Coronary artery (tissue), 2 donors: ENCODE measurements around the gene PLXNA2.

ENCODE experiments used
- DNase-seq: peaks from one replicate; pipeline ENCODE4 v3.0.0-alpha.2; 2017; ENCODE audit warnings: low spot score
- H3K27ac ChIP-seq, 2 donors: fragments of 200-600 bp; sonication (generic); one replicate each; pipeline ENCODE4 v1.5.1; 2016 to 2019
- H3K4me3 ChIP-seq: fragments of 200-600 bp; sonication (generic); 2 replicates; pipeline ENCODE4 v1.5.1; 2016; ENCODE audit warnings: mild to moderate bottlenecking, moderate library complexity
- CTCF ChIP-seq: fragments of 200-600 bp; sonication (generic); IDR thresholded peaks from one replicate; pipeline ENCODE4 v1.5.1; 2019; ENCODE audit warnings: antibody characterized with exemption

Gene PLXNA2

DNA sequence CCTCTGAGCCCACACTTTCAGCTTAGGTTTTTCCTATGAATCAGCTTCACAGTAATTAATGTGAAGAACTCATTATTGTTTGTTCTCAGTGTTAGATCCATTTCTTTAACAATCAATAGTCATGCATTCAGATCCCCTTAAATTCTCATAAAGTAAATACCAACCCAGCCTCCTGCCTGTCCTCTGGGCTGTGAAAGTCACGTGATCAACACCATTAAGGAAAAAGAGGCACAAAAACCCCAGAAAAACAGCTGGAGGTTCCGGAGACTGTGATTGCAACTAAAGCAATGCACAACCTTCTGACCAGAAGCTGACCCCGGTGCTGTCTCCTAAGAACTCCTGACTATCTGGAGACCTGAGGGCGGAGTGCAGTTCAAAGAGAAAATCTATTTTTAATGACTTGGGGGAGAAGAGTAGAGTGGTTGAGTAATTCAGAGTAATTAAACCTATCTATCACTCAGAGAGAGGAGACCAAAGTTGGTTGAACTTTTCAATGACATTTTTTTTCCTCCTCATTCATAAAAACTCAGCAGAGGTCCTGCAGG is 132.5 kb downstream of the PLXNA2 start:
- Histone ChIP-seq H3K27ac (no peak overlapping the region), H3K4me3 (no peak overlapping the region)
- no peak for DNase-seq
- no peak for TF ChIP-seq CTCF

GRCh38 chr1:208110296-208110695 is 133.9 kb downstream of the PLXNA2 start:
- TF ChIP-seq CTCF = no peak
- DNase-seq = no peak
- Histone ChIP-seq H3K4me3 (no peak overlapping the region), H3K27ac (no peak overlapping the region)

DNA sequence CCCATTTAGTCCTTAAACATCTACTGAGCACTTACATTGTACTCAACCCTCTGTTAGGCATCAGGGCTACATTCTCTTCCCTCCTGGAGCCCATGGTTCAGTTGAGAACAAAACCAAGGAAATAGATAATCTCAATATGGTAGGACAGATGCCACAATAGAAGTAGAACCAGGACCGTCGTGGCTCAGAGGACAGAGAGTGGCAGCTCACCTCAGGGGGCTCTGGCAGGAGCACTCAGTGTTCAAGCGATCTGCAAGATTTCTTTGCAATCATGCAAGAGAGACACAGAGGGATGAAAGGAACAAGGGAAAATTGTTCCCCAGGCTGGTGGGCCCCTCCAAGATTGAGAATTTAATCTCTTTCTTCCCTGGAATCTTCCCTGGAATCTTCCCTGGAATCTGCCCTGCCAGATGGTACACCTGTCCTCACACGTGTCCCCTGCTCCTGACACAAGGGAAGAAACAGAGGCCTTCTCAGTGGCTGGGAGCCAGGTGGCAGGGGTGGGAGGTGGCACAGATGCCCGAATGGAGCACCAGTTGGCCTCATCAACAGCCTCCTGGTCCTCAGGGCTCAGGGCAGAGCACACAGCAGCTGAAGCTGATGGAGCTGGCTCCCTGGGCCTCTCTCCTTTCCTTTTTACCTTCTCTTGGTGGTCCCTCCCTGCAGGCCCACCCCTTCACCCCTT is 135.4 kb downstream of the PLXNA2 start:
- TF ChIP-seq CTCF = no peak
- no peak for DNase-seq
- Histone ChIP-seq H3K27ac (no peak overlapping the region), H3K4me3 (no peak overlapping the region)

- no peak for DNase-seq
- Histone ChIP-seq H3K4me3 (no peak overlapping the region), H3K27ac (no peak overlapping the region)
- no peak for TF ChIP-seq CTCF
Measured at GRCh38 chr1:208108213-208108608, 136.0 kb downstream of the PLXNA2 start.

- H3K27ac ChIP-seq = no peak overlapping the region
- no peak for TF ChIP-seq CTCF
- H3K4me3 ChIP-seq = no peak overlapping the region
- DNase-seq = no peak
Measured at GRCh38 chr1:208107425-208108212, 136.6 kb downstream of the PLXNA2 start.

GRCh38 chr1:208106218-208106617 is 138.0 kb downstream of the PLXNA2 start:
- no peak for TF ChIP-seq CTCF
- Histone ChIP-seq H3K4me3 (no peak overlapping the region), H3K27ac (no peak overlapping the region)
- DNase-seq = no peak

DNA sequence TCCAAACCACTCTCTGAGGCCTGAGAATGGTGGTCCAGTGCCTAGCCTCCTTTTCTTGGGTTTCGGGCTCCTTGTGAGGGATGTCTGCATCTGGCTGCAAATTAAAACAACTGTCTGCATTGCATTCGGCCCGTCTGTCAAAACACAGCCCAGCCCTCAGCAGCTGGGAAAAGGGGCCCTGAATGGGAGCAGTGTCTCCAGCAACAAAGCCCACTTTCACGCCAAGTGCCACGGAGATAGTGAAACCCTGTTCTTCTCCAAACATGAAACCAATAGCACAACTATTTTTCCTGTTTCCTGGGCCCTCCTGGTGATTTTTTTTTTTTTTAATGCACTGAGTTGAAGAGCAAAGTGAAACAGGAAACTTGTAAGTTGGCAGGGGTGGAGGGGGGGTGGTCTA is 138.4 kb downstream of the PLXNA2 start:
- H3K4me3 ChIP-seq = no peak overlapping the region
- H3K27ac ChIP-seq = no peak overlapping the region
- no peak for TF ChIP-seq CTCF
- DNase-seq = no peak
